CD4-positive, alpha-beta T cell treated with Interleukin-4 for 4 hours (primary cell): ENCODE results near the gene ANP32B.
"Not testable (repeated sequence)": the region's sequence is repeated elsewhere in the genome, so short reads cannot be mapped to it uniquely, and the experiment has no call there.

Experiments
- DNase-seq: peaks from one replicate; pipeline ENCODE4 v3.0.0-alpha.2; 2020

ANP32B gene

GRCh38 chr9:97964901-97965300 lies 18.2 kb upstream of the ANP32B start:
- DNase-seq, result no peak

- no peak for DNase-seq
Measured at GRCh38 chr9:97966493-97966892, 16.6 kb upstream of the ANP32B start.

GRCh38 chr9:97969014-97969413 lies 14.1 kb upstream of the ANP32B start:
- DNase-seq, result no peak

GRCh38 chr9:97970165-97970564 lies 13.0 kb upstream of the ANP32B start:
- no peak for DNase-seq

GRCh38 chr9:97972753-97973152 lies 10.4 kb upstream of the ANP32B start:
- DNase-seq, result no peak

- DNase-seq, result no peak
Measured at GRCh38 chr9:97975376-97975775, 7.8 kb upstream of the ANP32B start.

- not testable (repeated sequence) for DNase-seq
Measured at GRCh38 chr9:97976633-97977032, 6.5 kb upstream of the ANP32B start.

GRCh38 chr9:97978371-97979130 lies 4.6 kb upstream of the ANP32B start:
- no peak for DNase-seq

- DNase-seq, result no peak
Measured at GRCh38 chr9:97979788-97980478, 3.2 kb upstream of the ANP32B start.

GRCh38 chr9:97980479-97980803 lies 2.7 kb upstream of the ANP32B start:
- no peak for DNase-seq

- DNase-seq, result no peak
Measured at GRCh38 chr9:97980918-97981845, 2.0 kb upstream of the ANP32B start.

- DNase-seq, result no peak
Measured at GRCh38 chr9:97981846-97982682, 1.1 kb upstream of the ANP32B start.

GRCh38 chr9:97983589-97984187 lies 547 bp downstream of the ANP32B start:
- DNase-seq, result peak; percentile 52

GRCh38 chr9:97984188-97985057 lies 1.3 kb downstream of the ANP32B start:
- peak; percentile 80 for DNase-seq

GRCh38 chr9:97985058-97985861 lies 2.1 kb downstream of the ANP32B start:
- peak; percentile 47 for DNase-seq

- DNase-seq, result no peak
Measured at GRCh38 chr9:97987487-97987886, 4.3 kb downstream of the ANP32B start.

- DNase-seq, result peak; percentile 7
Measured at GRCh38 chr9:97990259-97990658, 7.1 kb downstream of the ANP32B start.

- no peak for DNase-seq
Measured at GRCh38 chr9:97991818-97992217, 8.7 kb downstream of the ANP32B start.

GRCh38 chr9:97992219-97992618 lies 9.1 kb downstream of the ANP32B start:
- no peak for DNase-seq

- DNase-seq, result peak; percentile 39
Measured at GRCh38 chr9:97993000-97993399, 9.9 kb downstream of the ANP32B start.
